Neuronal stem cell (in vitro differentiated cells): ENCODE measurements around the gene ST6GALNAC2.

Source experiments
- DNase-seq: peaks from one replicate; pipeline ENCODE4 v3.0.0-alpha.2; 2013; ENCODE audit warnings: low spot score
- H2AFZ ChIP-seq: one replicate; pipeline ENCODE4 v1.6.1; 2013; ENCODE audit warnings: mild to moderate bottlenecking, low read length, inconsistent platforms
- H2AK5ac ChIP-seq: 2 replicates; pipeline ENCODE4 v1.6.1; 2013; ENCODE audit warnings: low read depth, mild to moderate bottlenecking, inconsistent platforms, low read length, moderate library complexity, mixed read lengths
- H2BK120ac ChIP-seq: 2 replicates; pipeline ENCODE4 v1.6.1; 2013; ENCODE audit warnings: low read depth, mild to moderate bottlenecking, inconsistent platforms, low read length, moderate library complexity, mixed read lengths
- H2BK12ac ChIP-seq: one replicate; pipeline ENCODE4 v1.6.1; 2013; ENCODE audit warnings: low read length, inconsistent platforms
- H2BK15ac ChIP-seq: 2 replicates; pipeline ENCODE4 v1.6.1; 2013; ENCODE audit warnings: mild to moderate bottlenecking, low read length, inconsistent platforms, mixed read lengths
- H2BK5ac ChIP-seq: one replicate; pipeline ENCODE4 v1.6.1; 2013; ENCODE audit warnings: inconsistent platforms, mild to moderate bottlenecking, low read length, moderate library complexity
- H3K14ac ChIP-seq: one replicate; pipeline ENCODE4 v1.6.1; 2013; ENCODE audit warnings: low read length, inconsistent platforms
- H3K18ac ChIP-seq: 2 replicates; pipeline ENCODE4 v1.6.1; 2013; ENCODE audit warnings: low read length, inconsistent platforms
- H3K23ac ChIP-seq: 2 replicates; pipeline ENCODE4 v1.6.1; 2013; ENCODE audit warnings: low read depth, mild to moderate bottlenecking, mixed read lengths, low read length, inconsistent platforms; ENCODE audit not compliant: poor library complexity
- H3K27ac ChIP-seq: replicated peaks from 3 replicates; pipeline ENCODE4 v1.5.1; 2013; ENCODE audit warnings: low read length, inconsistent platforms
- H3K27me3 ChIP-seq, 3 experiments: 2 replicates each; pipeline ENCODE4 v1.6.1; 2013; ENCODE audit warnings: low read length in 3 of 3, mild to moderate bottlenecking in 2 of 3, inconsistent platforms in 1 of 3, low read depth in 1 of 3, mixed read lengths in 1 of 3, moderate library complexity in 1 of 3; ENCODE audit not compliant: control insufficient read depth in 3 of 3, insufficient read depth in 3 of 3
- H3K36me3 ChIP-seq, 2 donors: replicated peaks in 1 of 2; 2 replicates each; pipeline ENCODE4 v1.6.1; 2013; ENCODE audit warnings: low read length in 2 of 2; ENCODE audit not compliant: control insufficient read depth in 2 of 2, insufficient read depth in 2 of 2
- H3K4ac ChIP-seq: 2 replicates; pipeline ENCODE4 v1.6.1; 2013; ENCODE audit warnings: inconsistent platforms, mild to moderate bottlenecking, low read length, moderate library complexity
- H3K4me1 ChIP-seq, 2 donors: 1 replicate in 1 of 2; 2 replicates in 1 of 2; pipeline ENCODE4 v1.6.1; 2013; ENCODE audit warnings: low read length in 2 of 2, low read depth in 1 of 2; ENCODE audit not compliant: control insufficient read depth in 2 of 2, insufficient read depth in 1 of 2
- H3K4me2 ChIP-seq: one replicate; pipeline ENCODE4 v1.6.1; 2013; ENCODE audit warnings: mild to moderate bottlenecking, low read length, inconsistent platforms; ENCODE audit not compliant: insufficient read depth, poor library complexity, severe bottlenecking
- H3K4me3 ChIP-seq, 2 donors: 2 replicates each; pipeline ENCODE4 v1.5.1; 2013; ENCODE audit warnings: low read length in 2 of 2, mild to moderate bottlenecking in 2 of 2, inconsistent platforms in 1 of 2, moderate library complexity in 1 of 2
- H3K79me1 ChIP-seq: one replicate; pipeline ENCODE4 v1.6.1; 2013; ENCODE audit warnings: low read depth, mild to moderate bottlenecking, inconsistent platforms, low read length, moderate library complexity
- H3K9ac ChIP-seq: one replicate; pipeline ENCODE4 v1.6.1; 2013; ENCODE audit warnings: mild to moderate bottlenecking, low read depth, low read length, inconsistent platforms; ENCODE audit not compliant: poor library complexity
- H3K9me3 ChIP-seq, 2 donors: replicated peaks in 1 of 2; 2 replicates each; pipeline versions ENCODE3 to v1.6.1; 2013; ENCODE audit warnings: low read length in 2 of 2, mild to moderate bottlenecking in 2 of 2, inconsistent platforms in 1 of 2, low read depth in 1 of 2, mixed read lengths in 1 of 2, moderate library complexity in 1 of 2; ENCODE audit not compliant: control insufficient read depth in 2 of 2, insufficient read depth in 1 of 2
- H4K8ac ChIP-seq: one replicate; pipeline ENCODE4 v1.6.1; 2013; ENCODE audit warnings: low read depth, mild to moderate bottlenecking, inconsistent platforms, low read length, moderate library complexity
- H4K91ac ChIP-seq: one replicate; pipeline ENCODE4 v1.6.1; 2013; ENCODE audit warnings: low read length, low read depth, mild to moderate bottlenecking, inconsistent platforms; ENCODE audit not compliant: poor library complexity
- WGBS, 2 donors: extraction: QIAGEN DNeasy Blood & Tissue Kit; methylation state at CpG; one replicate each; pipeline ENCODE4 v1.1.7; 2013; ENCODE audit warnings: missing lambda C conversion rate in 2 of 2, mixed read lengths in 1 of 2; ENCODE audit not compliant: insufficient read length in 2 of 2, insufficient replicate concordance in 1 of 2; ENCODE audit errors: extremely low coverage in 2 of 2; 5-methylcytosine and 5-hydroxymethylcytosine counted together

The ST6GALNAC2 gene

DNA sequence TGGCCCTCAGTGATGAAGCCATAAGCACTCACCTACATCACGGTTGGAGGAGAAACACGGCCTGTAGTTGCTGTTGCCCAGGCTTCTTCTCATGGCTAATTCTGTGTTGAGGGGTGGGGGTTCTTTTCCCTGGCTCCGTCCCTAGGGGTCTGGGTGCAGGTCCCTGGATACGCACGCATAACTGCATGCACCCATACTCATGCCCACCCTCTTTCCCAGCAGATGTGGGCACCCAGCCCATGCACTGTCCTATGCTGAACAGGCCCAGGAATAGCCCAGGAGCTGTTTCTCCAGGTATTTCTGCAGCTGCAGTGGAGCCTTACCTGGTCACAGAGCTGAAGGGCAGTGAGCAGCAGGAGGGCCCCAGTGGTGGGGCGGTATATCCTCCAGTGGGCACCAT lies 39.8 kb upstream of the ST6GALNAC2 start:
- Histone ChIP-seq H3K79me1 (no peaks in the 10 kb centered on the region), H3K4me2 (no peak overlapping the region), H2BK15ac (peak overlapping the region; percentile 19), H4K91ac (no peak overlapping the region), H3K9ac (no peak overlapping the region), H3K36me3 (no peaks in the 10 kb centered on the region), H2AK5ac (peak overlapping the region; percentile 65), H2BK120ac (no peak overlapping the region), H3K27ac (no peak overlapping the region), H3K18ac (no peak overlapping the region), H3K4me3 (no peak overlapping the region), H3K4me1 (peaks cover 5 to 9% of the 10 kb centered on the region in 2 donors), H4K8ac (peak overlapping the region; percentile 48), H3K4ac (no peak overlapping the region), H3K27me3 (peaks cover 0 to 28% (median 2%) of the 10 kb centered on the region in 3 experiments), H3K14ac (no peak overlapping the region), H2BK5ac (peak overlapping the region; percentile 33), H3K23ac (no peak overlapping the region), H3K9me3 (peaks cover 0 to 2% of the 10 kb centered on the region in 2 donors), H2AFZ (no peak overlapping the region), H2BK12ac (no peak overlapping the region)
- DNase-seq = no peak
- WGBS, 2 donors = no CpG with 5 or more reads among the region's 6 CpGs

DNA sequence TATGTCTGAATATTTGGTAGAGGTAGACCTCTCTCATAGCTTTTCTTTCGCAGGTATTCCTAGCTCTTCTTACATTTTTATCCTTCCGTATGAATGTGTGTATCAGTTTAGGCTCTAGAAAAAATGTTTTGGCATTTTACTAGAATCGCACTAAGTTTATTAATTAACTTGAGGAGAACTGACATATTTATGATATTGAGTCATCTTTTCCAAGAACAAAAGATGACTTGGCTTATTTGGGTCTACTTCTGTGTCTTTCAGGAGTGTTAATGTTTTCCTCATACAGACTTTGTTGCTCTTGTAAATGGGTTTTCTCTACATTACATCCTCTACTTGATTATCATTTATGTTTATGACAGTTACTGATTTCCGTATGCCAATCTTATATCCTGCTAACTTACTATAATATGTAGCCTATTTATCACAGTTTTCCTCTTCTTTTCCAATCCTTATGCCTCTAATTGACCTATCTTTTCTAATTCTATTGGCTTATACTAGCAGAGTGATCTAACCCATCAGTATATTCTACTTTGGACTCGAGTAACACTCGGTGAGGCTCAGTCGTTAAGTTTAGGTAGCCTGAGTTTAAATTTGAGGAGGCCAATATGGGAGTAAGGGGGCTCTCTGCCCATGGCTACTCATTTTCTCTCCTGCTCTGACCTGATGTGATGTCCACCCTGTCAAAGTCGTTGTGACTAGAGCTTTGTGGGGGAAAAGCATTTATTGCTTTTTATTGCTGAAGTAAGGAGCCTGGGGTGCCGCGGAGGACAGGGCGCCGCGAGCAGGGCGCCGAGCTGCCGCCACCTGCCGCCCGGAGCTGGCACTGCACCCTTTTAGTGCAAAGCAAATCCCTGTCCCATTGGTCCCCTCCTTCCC lies 37.8 kb upstream of the ST6GALNAC2 start:
- Histone ChIP-seq H2BK5ac (no peak overlapping the region), H3K36me3 (no peaks in the 10 kb centered on the region)
- DNase-seq = peak; percentile 42

DNA sequence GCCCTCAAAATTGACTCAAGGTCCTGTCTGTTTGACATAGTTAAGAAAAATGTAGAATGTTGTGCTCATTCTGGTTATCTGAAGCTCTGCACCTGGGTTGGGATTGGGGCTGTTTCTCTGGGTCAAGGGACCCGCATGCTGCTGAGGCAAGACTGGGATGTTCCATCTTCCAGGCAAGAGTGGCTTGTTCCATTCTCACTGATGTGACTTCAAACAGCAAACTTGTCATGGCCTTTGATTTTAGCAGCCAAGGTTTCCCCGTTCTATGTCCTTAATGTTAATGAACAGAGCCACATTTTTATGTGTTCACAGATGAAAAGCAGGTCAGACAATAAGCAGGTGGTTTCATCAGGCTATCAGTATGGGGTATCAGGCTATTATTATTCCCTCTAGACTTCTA lies 32.2 kb upstream of the ST6GALNAC2 start:
- no peak overlapping the region for H2BK5ac ChIP-seq
- H2BK120ac ChIP-seq = no peak overlapping the region
- H2BK15ac ChIP-seq = no peak overlapping the region
- no peak overlapping the region for H3K14ac ChIP-seq
- H2BK12ac ChIP-seq = no peak overlapping the region
- H3K4ac ChIP-seq = no peak overlapping the region
- H3K9me3 ChIP-seq = peaks cover 8 to 9% of the 10 kb centered on the region in 2 donors
- H4K8ac ChIP-seq = no peak overlapping the region
- H3K18ac ChIP-seq = no peak overlapping the region
- no CpG with 5 or more reads among the region's 2 CpGs for WGBS, 2 donors
- H3K9ac ChIP-seq = no peak overlapping the region
- H3K4me1 ChIP-seq = peaks cover 0 to 2% of the 10 kb centered on the region in 2 donors
- no peak overlapping the region for H2AK5ac ChIP-seq
- no peak overlapping the region for H3K4me2 ChIP-seq
- no peak overlapping the region for H3K23ac ChIP-seq
- H3K79me1 ChIP-seq = no peaks in the 10 kb centered on the region
- peaks cover 0 to 2% of the 10 kb centered on the region in 2 donors for H3K36me3 ChIP-seq
- no peak overlapping the region for H2AFZ ChIP-seq
- peaks cover 0 to 6% (median 0%) of the 10 kb centered on the region in 3 experiments for H3K27me3 ChIP-seq
- H3K4me3 ChIP-seq = no peak overlapping the region
- no peak for DNase-seq
- H4K91ac ChIP-seq = no peak overlapping the region
- H3K27ac ChIP-seq = no peak overlapping the region

More for the DNA sequence above, 37.8 kb upstream of the ST6GALNAC2 start:
- peak overlapping the region; percentile 62 for H2AFZ ChIP-seq
- no peak overlapping the region for H3K27ac ChIP-seq
- H3K4me2 ChIP-seq = peak overlapping the region; percentile 19
- peaks cover 0 to 2% of the 10 kb centered on the region in 2 donors for H3K4me1 ChIP-seq
- H2BK12ac ChIP-seq = no peak overlapping the region
- H3K14ac ChIP-seq = no peak overlapping the region
- no peak overlapping the region for H3K9ac ChIP-seq
- no CpG with 5 or more reads among the region's 18 CpGs for WGBS, 2 donors
- H4K8ac ChIP-seq = no peak overlapping the region
- no peak overlapping the region for H3K23ac ChIP-seq
- no peak overlapping the region for H3K4me3 ChIP-seq
- peaks cover 0 to 28% (median 2%) of the 10 kb centered on the region in 3 experiments for H3K27me3 ChIP-seq
- H2BK120ac ChIP-seq = no peak overlapping the region
- no peak overlapping the region for H3K18ac ChIP-seq
- no peaks in the 10 kb centered on the region for H3K79me1 ChIP-seq
- no peak overlapping the region for H2BK15ac ChIP-seq
- no peak overlapping the region for H4K91ac ChIP-seq
- H3K4ac ChIP-seq = no peak overlapping the region
- H3K9me3 ChIP-seq = peaks cover 0 to 2% of the 10 kb centered on the region in 2 donors
- H2AK5ac ChIP-seq = no peak overlapping the region

DNA sequence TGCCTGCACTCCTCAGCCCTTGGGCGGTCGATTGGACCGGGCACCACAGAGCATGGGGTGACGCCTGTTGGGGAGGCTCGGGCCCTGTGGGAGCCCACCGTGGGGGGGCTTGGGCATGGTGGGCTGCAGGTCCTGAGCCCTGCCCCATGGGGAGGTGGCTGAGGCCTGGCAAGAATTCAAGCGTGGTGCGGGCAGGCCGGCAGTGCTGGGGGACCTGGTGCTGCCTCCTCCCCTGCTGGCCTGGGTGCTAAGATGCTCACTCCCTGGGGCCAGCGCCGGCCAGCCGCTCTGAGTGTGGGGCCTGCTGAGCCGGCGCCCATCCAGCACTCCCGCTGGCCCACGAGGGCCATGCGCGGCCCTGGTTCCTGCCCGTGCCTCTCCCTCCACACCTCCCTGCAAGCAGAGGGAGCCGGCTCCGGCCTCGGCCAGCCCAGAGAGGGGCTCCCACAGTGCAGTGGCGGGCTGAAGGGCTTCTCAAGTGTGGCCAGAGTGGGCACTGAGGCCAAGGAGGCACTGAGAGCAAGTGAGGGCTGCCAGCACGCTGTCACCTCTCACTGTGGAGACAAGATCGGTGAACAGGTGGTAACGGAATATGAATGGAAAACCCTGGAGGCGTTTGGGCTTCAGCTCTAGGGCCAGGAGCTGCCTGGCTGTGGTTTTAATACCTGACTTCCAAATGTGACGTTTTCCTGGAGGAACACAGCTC lies 29.4 kb upstream of the ST6GALNAC2 start:
- H3K9ac ChIP-seq = no peak overlapping the region
- H2AK5ac ChIP-seq = no peak overlapping the region
- no peak overlapping the region for H3K18ac ChIP-seq
- no peak overlapping the region for H3K14ac ChIP-seq
- no peak overlapping the region for H3K4ac ChIP-seq
- no peak overlapping the region for H2AFZ ChIP-seq
- no peak overlapping the region for H3K23ac ChIP-seq
- no peak overlapping the region for H4K8ac ChIP-seq
- peaks cover 0 to 2% of the 10 kb centered on the region in 2 donors for H3K36me3 ChIP-seq
- no CpG with 5 or more reads among the region's 28 CpGs for WGBS, 2 donors
- no peak overlapping the region for H4K91ac ChIP-seq
- no peak overlapping the region for H3K27ac ChIP-seq
- H2BK5ac ChIP-seq = no peak overlapping the region
- no peaks in the 10 kb centered on the region for H3K79me1 ChIP-seq
- no peak overlapping the region for H2BK120ac ChIP-seq
- no peak overlapping the region for H3K4me2 ChIP-seq
- peak overlapping the region in 1 of 2 donors; percentile 54 for H3K4me3 ChIP-seq
- H2BK12ac ChIP-seq = no peak overlapping the region
- DNase-seq = no peak
- peaks cover 8 to 9% of the 10 kb centered on the region in 2 donors for H3K9me3 ChIP-seq
- H3K27me3 ChIP-seq = peaks cover 0 to 6% (median 0%) of the 10 kb centered on the region in 3 experiments
- H3K4me1 ChIP-seq = peaks cover 7 to 8% of the 10 kb centered on the region in 2 donors
- no peak overlapping the region for H2BK15ac ChIP-seq
